ENCODE data around the gene ARL5A. TPM values are rescaled to one million over a fixed set of nuclear protein-coding genes. Genes with fewer than 3 reads are reported as not detected.

The ARL5A gene
- total RNA-seq, 2 experiments from 2014 or later: 78.7 to 79.9 TPM

DNA sequence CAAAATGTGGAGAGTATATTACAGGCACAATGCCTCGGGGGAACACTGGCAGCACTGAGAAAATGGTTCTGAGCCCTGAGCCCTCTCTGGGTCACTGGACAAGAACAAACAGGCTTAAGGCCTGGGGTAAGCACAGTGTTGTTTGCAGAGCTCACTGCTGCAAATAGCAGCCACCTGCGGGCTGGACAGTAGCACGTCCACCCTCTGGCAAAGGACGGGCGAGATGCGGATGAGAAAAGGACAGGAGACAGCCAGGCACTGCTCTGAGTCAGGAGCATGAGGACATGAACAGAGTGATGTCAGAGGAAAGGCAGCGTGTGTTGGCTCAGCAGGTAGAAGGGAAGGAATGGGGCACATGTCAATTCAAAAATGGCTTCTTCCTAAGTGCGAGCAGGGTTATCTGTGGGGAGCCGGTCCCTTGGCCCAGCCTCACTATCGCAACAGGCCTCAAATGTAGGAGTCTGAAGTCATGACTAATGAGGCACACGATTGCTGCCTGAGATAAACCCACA, 68.0 kb downstream of the ARL5A start:
- Mint-ChIP-seq H3K4me1 (ENCODE audit: low read depth) (no peaks in the 10 kb centered on the region), H3K4me3 (no peak overlapping the region), H3K27ac (no peak overlapping the region), H3K9me3 (no peaks in the 10 kb centered on the region), H3K36me3 (ENCODE audit: low read depth) (no peaks in the 10 kb centered on the region), H3K27me3 (no peaks in the 10 kb centered on the region)
- TF ChIP-seq, protein P1, sequence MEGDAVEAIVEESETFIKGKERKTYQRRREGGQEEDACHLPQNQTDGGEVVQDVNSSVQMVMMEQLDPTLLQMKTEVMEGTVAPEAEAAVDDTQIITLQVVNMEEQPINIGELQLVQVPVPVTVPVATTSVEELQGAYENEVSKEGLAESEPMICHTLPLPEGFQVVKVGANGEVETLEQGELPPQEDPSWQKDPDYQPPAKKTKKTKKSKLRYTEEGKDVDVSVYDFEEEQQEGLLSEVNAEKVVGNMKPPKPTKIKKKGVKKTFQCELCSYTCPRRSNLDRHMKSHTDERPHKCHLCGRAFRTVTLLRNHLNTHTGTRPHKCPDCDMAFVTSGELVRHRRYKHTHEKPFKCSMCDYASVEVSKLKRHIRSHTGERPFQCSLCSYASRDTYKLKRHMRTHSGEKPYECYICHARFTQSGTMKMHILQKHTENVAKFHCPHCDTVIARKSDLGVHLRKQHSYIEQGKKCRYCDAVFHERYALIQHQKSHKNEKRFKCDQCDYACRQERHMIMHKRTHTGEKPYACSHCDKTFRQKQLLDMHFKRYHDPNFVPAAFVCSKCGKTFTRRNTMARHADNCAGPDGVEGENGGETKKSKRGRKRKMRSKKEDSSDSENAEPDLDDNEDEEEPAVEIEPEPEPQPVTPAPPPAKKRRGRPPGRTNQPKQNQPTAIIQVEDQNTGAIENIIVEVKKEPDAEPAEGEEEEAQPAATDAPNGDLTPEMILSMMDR (IDR thresholded peaks at IDR 0.05): no peak
- CTCF ChIA-PET: no interaction called here
- POLR2A ChIA-PET: no interaction called here
- DNase-seq (no peak), ATAC-seq (no peak)
- intact Hi-C loops (cut with micrococcal nuclease): no loop called here

GRCh38 chr2:151758744-151759143, 69.5 kb downstream of the ARL5A start:
- H3K4me1 Mint-ChIP-seq (ENCODE audit: low read depth): no peaks in the 10 kb centered on the region
- ATAC-seq (no peak), DNase-seq (no peak)
- TF ChIP-seq, protein P1 (IDR thresholded peaks at IDR 0.05): no peak
- intact Hi-C loops (cut with micrococcal nuclease): no loop called here
- no peak overlapping the region for H3K4me3 Mint-ChIP-seq
- ChIA-PET POLR2A (no interaction called here), CTCF (no interaction called here)
- no peaks in the 10 kb centered on the region for H3K36me3 Mint-ChIP-seq (ENCODE audit: low read depth)
- no peaks in the 10 kb centered on the region for H3K27me3 Mint-ChIP-seq
- no peaks in the 10 kb centered on the region for H3K9me3 Mint-ChIP-seq
- H3K27ac Mint-ChIP-seq: no peak overlapping the region

- no peak overlapping the region for H3K27ac Mint-ChIP-seq
- TF ChIP-seq, protein P1 (IDR thresholded peaks at IDR 0.05): no peak
- no peak for DNase-seq
- no peak overlapping the region for H3K4me3 Mint-ChIP-seq
- no peaks in the 10 kb centered on the region for H3K36me3 Mint-ChIP-seq (ENCODE audit: low read depth)
- intact Hi-C loops (cut with micrococcal nuclease): no loop called here
- no peaks in the 10 kb centered on the region for H3K4me1 Mint-ChIP-seq (ENCODE audit: low read depth)
- H3K27me3 Mint-ChIP-seq: no peaks in the 10 kb centered on the region
- ChIA-PET POLR2A (no interaction called here), CTCF (interaction anchor here (1.6 kb wide), 1 partner anchor 67 kb away, joined by 3 read pairs; no protein-coding TSS in a partner anchor)
- H3K9me3 Mint-ChIP-seq: no peaks in the 10 kb centered on the region
- no peak for ATAC-seq
Observed at GRCh38 chr2:151757861-151758260, 70.4 kb downstream of the ARL5A start.

DNA sequence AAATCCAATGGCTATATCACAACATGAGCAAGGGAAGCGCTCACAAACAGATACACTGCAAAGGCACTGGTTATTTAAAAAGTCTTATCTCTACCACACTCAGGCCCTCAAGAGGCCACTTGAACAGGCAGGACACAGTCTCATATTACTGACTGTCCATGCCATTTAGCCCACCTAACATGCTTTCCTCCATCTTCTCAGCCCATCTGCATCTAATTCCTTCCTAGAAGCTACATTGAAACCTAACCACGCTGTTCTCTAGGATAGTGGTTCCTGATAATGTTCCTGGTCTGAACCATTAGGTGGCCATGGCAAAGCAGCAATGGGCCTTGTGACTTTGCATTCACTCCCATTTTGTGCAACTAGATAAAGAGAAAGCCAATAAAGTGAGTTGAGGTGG, 71.4 kb downstream of the ARL5A start:
- Mint-ChIP-seq H3K36me3 (ENCODE audit: low read depth) (no peaks in the 10 kb centered on the region), H3K4me1 (ENCODE audit: low read depth) (no peaks in the 10 kb centered on the region), H3K9me3 (no peaks in the 10 kb centered on the region), H3K4me3 (no peak overlapping the region), H3K27me3 (no peaks in the 10 kb centered on the region), H3K27ac (no peak overlapping the region)
- TF ChIP-seq, protein P1 (IDR thresholded peaks at IDR 0.05): no peak
- no peak for ATAC-seq
- intact Hi-C loops (cut with micrococcal nuclease): no loop called here
- no peak for DNase-seq
- POLR2A ChIA-PET: no interaction called here
- CTCF ChIA-PET: interaction anchor here (1.6 kb wide), 1 partner anchor 66 kb away, joined by 3 read pairs; no protein-coding TSS in a partner anchor

DNA sequence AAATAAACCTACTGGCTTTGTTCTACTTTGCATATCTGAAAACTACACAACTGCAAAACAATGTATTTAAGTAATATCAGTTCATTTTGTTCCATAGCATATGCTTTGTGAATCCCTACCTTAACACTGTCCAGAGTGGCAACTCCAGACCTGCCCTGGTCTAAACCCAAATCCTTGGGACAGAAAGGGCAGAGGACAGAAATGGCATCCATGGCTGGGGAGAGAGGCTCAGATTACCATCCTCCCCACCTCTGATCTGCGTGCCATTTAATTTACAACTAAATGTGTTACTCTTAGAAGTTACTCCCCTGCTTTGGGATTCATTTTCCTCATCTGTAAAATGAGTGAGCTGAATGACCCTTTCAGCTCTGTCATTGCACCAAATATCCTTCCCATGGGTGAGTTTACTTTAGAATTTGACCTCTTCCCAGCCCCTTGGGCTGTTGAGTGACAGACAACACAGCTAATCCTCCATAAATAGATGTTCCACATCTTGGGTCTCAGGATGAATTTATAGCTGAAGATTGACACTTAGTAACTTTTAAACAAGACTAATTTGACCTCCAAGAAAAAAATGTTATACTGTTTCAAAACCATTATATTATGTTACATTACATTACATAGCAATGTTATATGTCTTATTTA, 73.8 kb downstream of the ARL5A start:
- intact Hi-C loops (cut with micrococcal nuclease): no loop called here
- H3K27me3 Mint-ChIP-seq: no peaks in the 10 kb centered on the region
- ChIA-PET POLR2A (no interaction called here), CTCF (interaction anchor here (0.7 kb wide), 1 partner anchor 14 kb away, joined by 3 read pairs; no protein-coding TSS in a partner anchor)
- no peaks in the 10 kb centered on the region for H3K36me3 Mint-ChIP-seq (ENCODE audit: low read depth)
- H3K9me3 Mint-ChIP-seq: no peaks in the 10 kb centered on the region
- H3K4me3 Mint-ChIP-seq: no peak overlapping the region
- ATAC-seq: no peak
- no peak for DNase-seq
- H3K4me1 Mint-ChIP-seq (ENCODE audit: low read depth): no peaks in the 10 kb centered on the region
- TF ChIP-seq, protein P1 (IDR thresholded peaks at IDR 0.05): no peak
- H3K27ac Mint-ChIP-seq: no peak overlapping the region
